ENCODE measurements around the gene LHB. TPM values are rescaled to one million over a fixed set of nuclear protein-coding genes. Genes with fewer than 3 reads are reported as not detected.
A peak's percentile ranks its signal among the peaks of the same experiment; 100 is the strongest.

The LHB gene
- total and polyA plus RNA-seq, 2 donors = 1.2 TPM; not detected in 1

DNA sequence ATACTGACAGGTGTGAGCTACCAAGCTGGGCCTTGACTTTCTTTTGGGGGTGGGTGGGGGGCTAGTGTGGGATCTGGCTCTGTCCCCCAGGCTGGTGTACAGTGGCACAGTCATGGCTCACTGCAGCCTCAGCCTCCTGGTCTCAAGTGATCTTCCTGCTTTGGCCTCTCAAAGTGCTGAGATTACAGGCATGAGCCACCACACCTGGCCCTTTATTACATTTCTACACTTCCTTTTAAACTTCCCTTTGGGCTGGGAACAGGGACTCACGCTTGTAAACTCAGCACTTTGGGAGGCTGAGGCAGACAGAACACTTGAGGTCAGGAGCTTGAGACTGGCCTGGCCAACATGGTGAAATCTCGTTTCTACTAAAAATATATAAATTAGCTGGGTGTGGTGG, 39.8 kb downstream of the LHB start:
- DNase-seq (ENCODE audit: low read depth in 6 of 9, low spot score in 9 of 9) = no peak
- no peak overlapping the region for H3K27ac ChIP-seq (ENCODE audit: low read depth in 1 of 2, low read length in 1 of 2)
- no peaks in the 10 kb centered on the region for H3K9me3 ChIP-seq (ENCODE audit: control insufficient read depth in 2 of 2, insufficient read depth in 1 of 2, low read length in 1 of 2)
- H3K27me3 ChIP-seq (ENCODE audit: control insufficient read depth in 2 of 2, insufficient read depth in 1 of 2, low read length in 1 of 2) = no peaks in the 10 kb centered on the region
- no peak overlapping the region for H3K4me3 ChIP-seq (ENCODE audit: low read length in 2 of 2)
- peaks cover 23 to 39% of the 10 kb centered on the region in 2 donors for H3K36me3 ChIP-seq (ENCODE audit: control insufficient read depth in 2 of 2, insufficient read depth in 2 of 2, low read length in 1 of 2)
- no peaks in the 10 kb centered on the region for H3K4me1 ChIP-seq (ENCODE audit: control insufficient read depth in 2 of 2, insufficient read depth in 2 of 2, low read length in 2 of 2)
- 76% methylated on average over 2 of the region's 2 CpGs for WGBS

DNA sequence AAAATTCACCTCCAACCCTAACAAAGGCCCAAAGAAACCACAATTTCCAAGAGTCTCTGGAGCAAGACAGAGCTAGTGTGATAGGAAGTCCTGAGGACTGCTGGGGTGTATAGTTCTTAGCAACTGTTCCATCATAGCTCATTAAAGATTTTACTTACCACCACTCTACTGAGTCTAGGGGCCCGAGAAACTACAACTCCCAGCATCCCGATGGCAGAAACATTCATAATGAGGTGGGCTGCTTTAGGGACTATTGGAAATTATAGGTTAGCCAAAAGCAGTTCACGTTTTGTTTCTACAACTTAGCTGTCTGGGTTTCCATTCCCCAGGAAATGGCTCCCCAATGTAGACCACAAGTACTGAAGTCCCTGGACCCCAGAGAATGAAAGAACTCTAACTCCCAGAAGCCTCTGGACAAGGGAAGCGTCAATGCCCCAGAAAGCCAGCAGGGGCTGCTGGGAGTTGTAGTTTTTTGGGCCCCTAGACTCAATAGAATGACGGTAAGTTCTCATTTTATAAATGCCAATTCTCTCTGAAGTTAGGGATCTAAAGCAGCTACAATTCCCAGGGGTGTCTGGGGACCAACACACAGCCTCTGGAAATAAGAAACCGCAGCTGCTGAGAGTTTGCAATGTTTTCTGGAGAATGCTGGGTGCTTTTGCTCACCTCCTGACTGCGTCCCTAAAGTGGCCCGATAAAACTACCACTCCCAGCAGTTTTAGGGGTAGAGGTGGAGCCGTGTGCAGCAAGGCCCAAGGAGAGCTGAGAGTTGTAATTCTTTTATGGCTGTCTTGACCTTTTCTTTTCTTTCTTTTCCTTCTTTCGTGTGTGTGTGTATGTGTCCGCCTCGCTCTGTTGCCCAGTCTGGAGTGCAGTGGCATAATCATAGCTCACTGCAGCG, 40.7 kb downstream of the LHB start:
- WGBS = 92% methylated on average over 13 of the region's 13 CpGs
- Histone ChIP-seq H3K9me3 (ENCODE audit: control insufficient read depth in 2 of 2, insufficient read depth in 1 of 2, low read length in 1 of 2) (no peaks in the 10 kb centered on the region), H3K36me3 (ENCODE audit: control insufficient read depth in 2 of 2, insufficient read depth in 2 of 2, low read length in 1 of 2) (peaks cover 20 to 30% of the 10 kb centered on the region in 2 donors), H3K27me3 (ENCODE audit: control insufficient read depth in 2 of 2, insufficient read depth in 1 of 2, low read length in 1 of 2) (no peaks in the 10 kb centered on the region), H3K4me3 (ENCODE audit: low read length in 2 of 2) (no peak overlapping the region), H3K4me1 (ENCODE audit: control insufficient read depth in 2 of 2, insufficient read depth in 2 of 2, low read length in 2 of 2) (no peaks in the 10 kb centered on the region), H3K27ac (ENCODE audit: low read depth in 1 of 2, low read length in 1 of 2) (no peak overlapping the region)
- DNase-seq (ENCODE audit: low read depth in 6 of 9, low spot score in 9 of 9) = peak in 4 of 9 donors; percentile 60 to 82 (median 64)

DNA sequence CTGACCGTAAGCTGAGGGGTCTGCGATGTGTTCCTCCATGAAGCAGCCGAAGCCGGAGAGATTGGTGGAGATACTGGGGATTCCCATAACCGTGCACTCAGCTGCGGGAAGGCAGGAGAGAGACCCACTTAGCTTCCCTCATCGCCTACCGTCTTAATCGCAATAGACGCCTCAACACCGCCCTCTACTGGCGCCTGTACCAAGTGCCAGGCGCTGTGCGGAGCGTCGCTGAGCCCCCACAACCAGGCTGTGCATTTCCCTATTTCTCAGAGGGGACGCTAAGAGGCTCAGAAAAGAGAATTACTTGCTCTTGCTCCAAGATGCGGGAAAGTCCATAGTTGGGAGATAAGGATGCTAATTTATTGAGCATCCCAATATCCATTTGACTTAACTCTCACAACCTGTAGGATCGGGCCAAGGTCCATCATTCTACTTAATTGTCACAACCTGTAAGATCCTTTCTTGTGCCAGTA, 45.9 kb downstream of the LHB start:
- H3K27ac ChIP-seq (ENCODE audit: low read depth in 1 of 2, low read length in 1 of 2) = no peak overlapping the region
- H3K4me1 ChIP-seq (ENCODE audit: control insufficient read depth in 2 of 2, insufficient read depth in 2 of 2, low read length in 2 of 2) = peaks cover 9 to 13% of the 10 kb centered on the region in 2 donors
- H3K27me3 ChIP-seq (ENCODE audit: control insufficient read depth in 2 of 2, insufficient read depth in 1 of 2, low read length in 1 of 2) = no peaks in the 10 kb centered on the region
- H3K9me3 ChIP-seq (ENCODE audit: control insufficient read depth in 2 of 2, insufficient read depth in 1 of 2, low read length in 1 of 2) = peaks cover 0 to 8% of the 10 kb centered on the region in 2 donors
- peak in 8 of 9 donors; percentile 73 to 93 (median 86) for DNase-seq (ENCODE audit: low read depth in 6 of 9, low spot score in 9 of 9)
- H3K4me3 ChIP-seq (ENCODE audit: low read length in 2 of 2) = no peak overlapping the region
- H3K36me3 ChIP-seq (ENCODE audit: control insufficient read depth in 2 of 2, insufficient read depth in 2 of 2, low read length in 1 of 2) = peaks cover 45 to 55% of the 10 kb centered on the region in 2 donors
- 21% methylated on average over 19 of the region's 19 CpGs for WGBS

DNA sequence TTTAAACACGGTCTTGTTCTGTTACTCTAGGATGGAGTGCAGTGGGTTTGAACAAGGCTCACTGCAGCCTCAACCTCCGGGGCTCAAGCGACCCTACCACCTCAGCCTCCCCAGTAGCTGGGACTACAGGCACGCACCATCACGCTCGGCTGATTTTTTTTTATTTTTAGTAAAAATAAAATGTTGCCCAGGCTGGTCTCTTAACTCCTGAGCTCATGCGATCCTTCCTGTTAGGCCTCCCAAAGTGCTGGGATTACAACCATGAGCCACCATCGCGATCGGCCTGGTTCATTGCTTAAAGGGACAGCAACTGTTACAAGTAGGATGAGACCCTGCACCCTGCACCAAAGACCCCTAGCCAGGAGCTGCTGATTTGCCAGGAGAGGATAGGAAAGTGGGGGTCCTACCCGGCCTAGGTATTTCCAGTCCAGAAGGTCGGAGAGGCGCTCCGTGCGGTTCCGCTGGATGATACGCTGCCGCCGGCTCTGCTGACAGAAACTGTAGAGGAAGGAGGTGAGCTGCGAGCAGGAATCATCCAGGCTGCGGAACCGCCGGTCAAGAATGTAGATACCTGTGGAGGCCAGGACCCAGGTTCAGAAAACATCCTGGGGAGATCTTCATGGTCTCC, 46.6 kb downstream of the LHB start:
- H3K4me3 ChIP-seq (ENCODE audit: low read length in 2 of 2) = no peak overlapping the region
- no peak overlapping the region for H3K27ac ChIP-seq (ENCODE audit: low read depth in 1 of 2, low read length in 1 of 2)
- H3K9me3 ChIP-seq (ENCODE audit: control insufficient read depth in 2 of 2, insufficient read depth in 1 of 2, low read length in 1 of 2) = peaks cover 0 to 8% of the 10 kb centered on the region in 2 donors
- DNase-seq (ENCODE audit: low read depth in 6 of 9, low spot score in 9 of 9) = no peak
- peaks cover 45 to 55% of the 10 kb centered on the region in 2 donors for H3K36me3 ChIP-seq (ENCODE audit: control insufficient read depth in 2 of 2, insufficient read depth in 2 of 2, low read length in 1 of 2)
- H3K4me1 ChIP-seq (ENCODE audit: control insufficient read depth in 2 of 2, insufficient read depth in 2 of 2, low read length in 2 of 2) = peaks cover 11 to 16% of the 10 kb centered on the region in 2 donors
- 96% methylated on average over 23 of the region's 23 CpGs for WGBS
- H3K27me3 ChIP-seq (ENCODE audit: control insufficient read depth in 2 of 2, insufficient read depth in 1 of 2, low read length in 1 of 2) = no peaks in the 10 kb centered on the region

DNA sequence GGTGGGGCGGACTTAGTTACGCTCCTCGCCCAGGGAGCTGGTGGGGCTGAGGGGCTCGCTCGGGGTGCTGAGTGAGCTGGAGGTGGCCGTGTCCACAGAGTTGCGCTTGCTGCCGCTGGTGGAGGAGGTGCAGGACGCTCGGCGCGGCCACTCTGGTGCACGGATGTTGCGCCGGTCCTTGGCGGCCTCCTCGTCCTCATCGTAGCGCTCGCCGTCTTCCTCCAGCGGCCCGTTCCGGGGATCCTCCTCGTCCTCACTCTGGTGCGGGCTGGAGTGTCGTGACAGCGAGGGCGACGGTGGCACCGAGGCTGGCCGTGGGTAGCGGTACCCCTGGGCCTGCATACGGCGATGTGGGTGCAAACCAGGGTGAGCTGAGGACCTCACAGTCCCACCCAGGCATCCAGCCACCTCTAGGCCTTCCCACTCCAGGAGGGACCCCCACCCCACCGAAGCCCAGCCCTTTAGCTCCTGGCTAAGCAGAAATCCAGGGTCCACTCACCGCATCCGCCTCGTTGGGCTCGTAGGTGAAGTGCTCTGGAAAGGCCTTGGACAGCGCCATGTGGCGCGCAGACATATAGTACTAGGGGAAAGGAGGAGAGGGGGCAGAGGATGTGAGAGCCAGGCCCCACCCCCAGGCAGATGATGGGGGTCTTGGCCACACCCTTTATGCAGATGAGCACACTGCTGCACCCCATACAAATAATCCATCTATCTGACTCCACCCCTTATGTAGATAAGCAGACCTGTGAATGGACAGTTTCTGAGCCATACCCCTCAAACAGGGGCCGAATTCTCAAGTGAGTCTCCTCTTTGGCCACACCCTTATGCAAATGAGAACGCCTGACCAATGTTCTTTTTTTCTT, 47.4 kb downstream of the LHB start:
- WGBS = 98% methylated on average over 45 of the region's 45 CpGs
- no peak overlapping the region for H3K4me3 ChIP-seq (ENCODE audit: low read length in 2 of 2)
- H3K9me3 ChIP-seq (ENCODE audit: control insufficient read depth in 2 of 2, insufficient read depth in 1 of 2, low read length in 1 of 2) = peaks cover 0 to 8% of the 10 kb centered on the region in 2 donors
- peaks cover 13 to 20% of the 10 kb centered on the region in 2 donors for H3K4me1 ChIP-seq (ENCODE audit: control insufficient read depth in 2 of 2, insufficient read depth in 2 of 2, low read length in 2 of 2)
- peaks cover 43 to 55% of the 10 kb centered on the region in 2 donors for H3K36me3 ChIP-seq (ENCODE audit: control insufficient read depth in 2 of 2, insufficient read depth in 2 of 2, low read length in 1 of 2)
- no peak for DNase-seq (ENCODE audit: low read depth in 6 of 9, low spot score in 9 of 9)
- no peak overlapping the region for H3K27ac ChIP-seq (ENCODE audit: low read depth in 1 of 2, low read length in 1 of 2)
- no peaks in the 10 kb centered on the region for H3K27me3 ChIP-seq (ENCODE audit: control insufficient read depth in 2 of 2, insufficient read depth in 1 of 2, low read length in 1 of 2)

DNA sequence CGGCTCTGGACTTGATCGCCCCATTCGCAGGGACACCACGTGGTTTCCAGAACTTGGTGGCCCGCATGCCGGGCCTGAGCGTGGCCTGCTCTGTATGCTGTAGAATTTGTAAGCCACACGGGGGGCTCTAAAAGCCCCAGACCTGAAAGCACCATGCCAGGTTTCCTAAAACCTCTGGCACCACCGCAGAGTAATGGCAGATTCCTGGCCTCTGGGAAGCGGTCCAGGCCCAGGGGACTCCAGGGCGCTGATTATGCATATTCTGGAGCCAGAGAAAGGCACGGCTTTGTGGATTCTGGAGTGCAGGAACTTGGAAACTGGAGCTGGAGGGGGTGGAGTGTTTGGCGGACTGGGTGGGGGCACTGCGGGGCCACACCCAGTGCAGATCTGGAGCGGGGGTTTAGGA, 48.1 kb downstream of the LHB start:
- Histone ChIP-seq H3K9me3 (ENCODE audit: control insufficient read depth in 2 of 2, insufficient read depth in 1 of 2, low read length in 1 of 2) (peaks cover 0 to 8% of the 10 kb centered on the region in 2 donors), H3K36me3 (ENCODE audit: control insufficient read depth in 2 of 2, insufficient read depth in 2 of 2, low read length in 1 of 2) (peaks cover 36 to 49% of the 10 kb centered on the region in 2 donors), H3K4me1 (ENCODE audit: control insufficient read depth in 2 of 2, insufficient read depth in 2 of 2, low read length in 2 of 2) (peaks cover 20 to 27% of the 10 kb centered on the region in 2 donors), H3K27ac (ENCODE audit: low read depth in 1 of 2, low read length in 1 of 2) (no peak overlapping the region), H3K4me3 (ENCODE audit: low read length in 2 of 2) (no peak overlapping the region), H3K27me3 (ENCODE audit: control insufficient read depth in 2 of 2, insufficient read depth in 1 of 2, low read length in 1 of 2) (no peaks in the 10 kb centered on the region)
- WGBS = 96% methylated on average over 15 of the region's 15 CpGs
- DNase-seq (ENCODE audit: low read depth in 6 of 9, low spot score in 9 of 9) = no peak

DNA sequence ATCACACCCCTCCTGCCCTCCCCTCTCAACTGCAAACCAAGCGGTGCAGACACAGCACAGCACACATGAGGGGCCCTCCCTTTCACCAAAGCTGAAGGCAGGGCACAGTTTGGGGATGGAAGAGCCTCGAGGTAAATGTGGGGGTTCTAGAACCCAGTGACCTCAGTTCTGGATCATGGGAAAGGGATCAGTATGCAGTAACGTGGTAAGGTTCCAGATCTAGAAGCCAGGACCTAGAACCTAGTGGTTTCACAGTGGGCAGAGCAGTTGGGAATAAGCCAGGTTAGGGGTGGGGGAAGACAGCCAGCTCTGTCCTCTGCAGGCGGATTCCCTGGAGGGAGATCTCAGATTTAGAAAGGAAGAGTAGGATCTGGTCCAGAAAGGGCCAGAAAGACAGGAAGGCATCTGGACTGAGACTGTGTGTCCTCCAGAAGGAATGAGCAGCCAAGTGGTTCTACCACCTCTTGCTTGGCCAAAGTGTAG, 48.7 kb downstream of the LHB start:
- Histone ChIP-seq H3K4me3 (ENCODE audit: low read length in 2 of 2) (no peak overlapping the region), H3K9me3 (ENCODE audit: control insufficient read depth in 2 of 2, insufficient read depth in 1 of 2, low read length in 1 of 2) (peaks cover 0 to 8% of the 10 kb centered on the region in 2 donors), H3K27me3 (ENCODE audit: control insufficient read depth in 2 of 2, insufficient read depth in 1 of 2, low read length in 1 of 2) (no peaks in the 10 kb centered on the region), H3K36me3 (ENCODE audit: control insufficient read depth in 2 of 2, insufficient read depth in 2 of 2, low read length in 1 of 2) (peaks cover 34 to 46% of the 10 kb centered on the region in 2 donors), H3K27ac (ENCODE audit: low read depth in 1 of 2, low read length in 1 of 2) (no peak overlapping the region), H3K4me1 (ENCODE audit: control insufficient read depth in 2 of 2, insufficient read depth in 2 of 2, low read length in 2 of 2) (peaks cover 26 to 32% of the 10 kb centered on the region in 2 donors)
- no peak for DNase-seq (ENCODE audit: low read depth in 6 of 9, low spot score in 9 of 9)
- WGBS = 90% methylated on average over 4 of the region's 4 CpGs

DNA sequence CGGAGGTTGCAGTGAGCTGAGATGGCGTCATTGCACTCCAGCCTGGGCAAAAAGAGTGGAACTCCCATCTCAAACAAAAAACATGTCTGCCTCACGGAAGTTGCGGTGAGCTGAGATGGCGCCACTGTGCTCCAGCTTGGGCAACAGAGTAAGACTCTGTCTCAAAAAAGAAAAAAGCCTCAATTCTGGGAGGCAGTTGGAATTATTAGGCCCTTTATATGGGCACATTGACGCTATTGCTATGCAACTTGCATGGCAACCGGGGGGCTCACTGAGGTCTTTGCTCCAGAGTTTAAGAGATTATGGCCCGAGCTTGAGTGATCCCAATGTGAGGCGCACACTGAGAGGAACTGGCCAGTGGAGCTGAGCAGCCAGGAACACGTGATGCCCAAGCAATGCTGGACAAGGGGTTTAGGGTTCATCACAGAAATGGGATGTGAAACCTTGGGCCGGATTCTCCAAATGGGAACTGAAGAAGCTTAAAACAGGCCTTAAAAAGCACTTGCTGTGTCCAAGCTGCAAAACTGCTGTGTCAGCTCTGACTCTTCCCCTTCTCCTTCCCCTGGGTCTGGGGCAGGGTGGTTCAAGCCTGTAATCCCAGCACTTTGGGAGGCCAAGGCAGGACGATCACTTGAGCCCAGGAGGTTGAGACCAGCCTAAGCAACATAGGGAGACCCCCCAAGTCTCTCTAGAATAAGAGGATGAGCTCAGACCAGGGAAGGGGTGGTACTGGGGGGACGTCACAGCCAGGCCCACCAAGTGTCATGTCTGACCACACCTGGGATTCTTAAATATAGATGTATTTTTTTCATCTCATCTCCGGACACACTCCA, 49.3 kb downstream of the LHB start:
- H3K27me3 ChIP-seq (ENCODE audit: control insufficient read depth in 2 of 2, insufficient read depth in 1 of 2, low read length in 1 of 2) = no peaks in the 10 kb centered on the region
- peaks cover 34 to 46% of the 10 kb centered on the region in 2 donors for H3K36me3 ChIP-seq (ENCODE audit: control insufficient read depth in 2 of 2, insufficient read depth in 2 of 2, low read length in 1 of 2)
- peaks cover 28 to 39% of the 10 kb centered on the region in 2 donors for H3K4me1 ChIP-seq (ENCODE audit: control insufficient read depth in 2 of 2, insufficient read depth in 2 of 2, low read length in 2 of 2)
- 94% methylated on average over 14 of the region's 14 CpGs for WGBS
- peaks cover 0 to 8% of the 10 kb centered on the region in 2 donors for H3K9me3 ChIP-seq (ENCODE audit: control insufficient read depth in 2 of 2, insufficient read depth in 1 of 2, low read length in 1 of 2)
- H3K27ac ChIP-seq (ENCODE audit: low read depth in 1 of 2, low read length in 1 of 2) = peak overlapping the region in 1 of 2 donors; percentile 48
- peak in 1 of 9 donors; percentile 41 for DNase-seq (ENCODE audit: low read depth in 6 of 9, low spot score in 9 of 9)
- H3K4me3 ChIP-seq (ENCODE audit: low read length in 2 of 2) = no peak overlapping the region

Measured in thymus (tissue), 11 donors.